Tibial nerve (tissue), 4 donors: ENCODE results near the gene NMRK2. TPM values are rescaled to one million over a fixed set of nuclear protein-coding genes. Genes with fewer than 3 reads are reported as not detected.
"Not testable (repeated sequence)": the region's sequence is repeated elsewhere in the genome, so short reads cannot be mapped to it uniquely, and the experiment has no call there.

Experiments used
- DNase-seq, 2 donors: peaks; one replicate each; pipeline ENCODE4 v3.0.0-alpha.2; 2019; ENCODE audit warnings: low spot score in 2 of 2
- H3K27ac ChIP-seq, 4 donors: fragments of 200-600 bp; sonication (generic) in 3 of 4; one replicate each; pipeline ENCODE4 v1.5.1; 2017 to 2019; ENCODE audit warnings: mild to moderate bottlenecking in 1 of 4
- H3K27me3 ChIP-seq, 2 donors: fragments of 200-600 bp; sonication (generic) in 1 of 2; one replicate each; pipeline versions ENCODE4 v1.5.1 to v1.6.0; 2017 to 2019
- H3K36me3 ChIP-seq, 3 donors: fragments of 200-600 bp; sonication (generic); one replicate each; pipeline ENCODE4 v1.5.1; 2018 to 2019
- H3K4me1 ChIP-seq, 4 donors: fragments of 200-600 bp; sonication (generic) in 3 of 4; one replicate each; pipeline ENCODE4 v1.5.1; 2017 to 2019
- H3K4me3 ChIP-seq, 4 donors: fragments of 200-600 bp; sonication (generic) in 3 of 4; one replicate each; pipeline ENCODE4 v1.5.1; 2017 to 2019; ENCODE audit warnings: mild to moderate bottlenecking in 1 of 4, moderate library complexity in 1 of 4
- H3K9me3 ChIP-seq, 4 donors: fragments of 200-600 bp; sonication (generic) in 3 of 4; one replicate each; pipeline ENCODE4 v1.5.1; 2017 to 2019
- EP300 ChIP-seq, 2 donors: sonication (generic); formaldehyde crosslinking; IDR thresholded peaks; one replicate each; pipeline ENCODE4 v1.6.1; 2017; ENCODE audit warnings: antibody characterized with exemption in 2 of 2, mild to moderate bottlenecking in 1 of 2
- POLR2A ChIP-seq, 2 donors: fragments of 450-650 bp; IDR thresholded peaks; one replicate each; pipeline ENCODE4 v1.6.1; 2017; ENCODE audit warnings: antibody characterized with exemption in 2 of 2, mild to moderate bottlenecking in 2 of 2, moderate library complexity in 2 of 2
- WGBS, 2 donors: methylation state at CpG; one replicate each; pipeline ENCODE4 v1.1.5; 2018; 5-methylcytosine and 5-hydroxymethylcytosine counted together
- total RNA-seq, 4 donors: library from RNA; depleted of rRNA; stranded (reverse); fragments of >200 nt; gene quantifications; one replicate each; pipeline ENCODE4 v1.1.0, GENCODE V29; 2016
- TF ChIP-seq, protein P1 (sequence below), 5 experiments: fragments of 200-600 bp in 3 of 5; fragments of 450-650 bp in 2 of 5; sonication (generic) in 3 of 5; IDR thresholded peaks; one replicate each; pipeline ENCODE4 v1.5.1; 2016 to 2019; ENCODE audit warnings: antibody characterized with exemption in 5 of 5, mild to moderate bottlenecking in 3 of 5, moderate library complexity in 2 of 5

Gene NMRK2
- total RNA-seq, 4 donors from 2014 or later = not detected

DNA sequence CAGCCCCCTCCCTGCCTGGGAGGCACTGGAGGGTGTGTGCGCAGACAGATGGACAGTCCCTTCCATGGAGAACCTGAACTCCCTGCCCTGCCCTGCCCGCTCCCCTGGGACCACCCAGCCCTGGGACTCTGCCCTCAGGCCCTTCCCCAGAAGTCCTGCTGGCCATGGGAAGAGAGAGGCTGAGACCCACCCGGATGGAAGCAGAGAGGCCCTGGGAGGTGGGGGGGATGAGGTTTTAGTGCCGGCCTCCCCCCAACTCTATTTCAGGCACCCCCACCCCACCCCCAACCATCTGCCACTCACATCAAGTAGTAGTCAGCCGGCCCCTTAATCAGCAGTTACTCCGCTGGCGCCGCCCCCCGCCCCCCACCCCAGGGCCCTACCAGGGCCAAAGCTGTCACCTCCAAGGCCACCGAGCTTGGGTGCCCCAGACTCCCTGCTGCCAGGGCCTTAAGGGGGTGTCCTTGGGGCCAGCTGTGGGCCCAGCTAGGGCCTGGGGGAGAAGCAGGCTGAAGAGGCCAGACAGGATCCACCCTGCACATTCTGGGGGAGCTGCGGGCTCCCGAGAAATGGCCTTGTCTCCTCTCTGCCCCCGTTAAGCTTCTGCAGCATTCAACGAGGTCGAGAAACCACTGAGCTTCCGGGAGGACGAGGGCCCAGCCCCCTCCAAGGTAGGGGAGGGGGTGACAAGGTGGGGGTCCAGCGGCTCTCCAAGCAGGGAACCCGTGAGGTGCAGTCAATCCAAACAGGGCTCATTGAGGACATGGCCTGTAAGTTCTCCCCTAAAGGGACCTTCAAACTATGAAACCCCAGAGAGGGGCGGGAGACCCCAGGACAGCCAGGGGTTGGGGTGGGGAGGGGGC is 17.4 kb downstream of the NMRK2 start:
- TF ChIP-seq EP300 (IDR thresholded peaks at IDR 0.05) (no peak), POLR2A (IDR thresholded peaks at IDR 0.05) (no peak)
- TF ChIP-seq, protein P1, sequence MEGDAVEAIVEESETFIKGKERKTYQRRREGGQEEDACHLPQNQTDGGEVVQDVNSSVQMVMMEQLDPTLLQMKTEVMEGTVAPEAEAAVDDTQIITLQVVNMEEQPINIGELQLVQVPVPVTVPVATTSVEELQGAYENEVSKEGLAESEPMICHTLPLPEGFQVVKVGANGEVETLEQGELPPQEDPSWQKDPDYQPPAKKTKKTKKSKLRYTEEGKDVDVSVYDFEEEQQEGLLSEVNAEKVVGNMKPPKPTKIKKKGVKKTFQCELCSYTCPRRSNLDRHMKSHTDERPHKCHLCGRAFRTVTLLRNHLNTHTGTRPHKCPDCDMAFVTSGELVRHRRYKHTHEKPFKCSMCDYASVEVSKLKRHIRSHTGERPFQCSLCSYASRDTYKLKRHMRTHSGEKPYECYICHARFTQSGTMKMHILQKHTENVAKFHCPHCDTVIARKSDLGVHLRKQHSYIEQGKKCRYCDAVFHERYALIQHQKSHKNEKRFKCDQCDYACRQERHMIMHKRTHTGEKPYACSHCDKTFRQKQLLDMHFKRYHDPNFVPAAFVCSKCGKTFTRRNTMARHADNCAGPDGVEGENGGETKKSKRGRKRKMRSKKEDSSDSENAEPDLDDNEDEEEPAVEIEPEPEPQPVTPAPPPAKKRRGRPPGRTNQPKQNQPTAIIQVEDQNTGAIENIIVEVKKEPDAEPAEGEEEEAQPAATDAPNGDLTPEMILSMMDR (IDR thresholded peaks at IDR 0.05) = no peak
- Histone ChIP-seq H3K4me1 (peaks cover 0 to 21% (median 0%) of the 10 kb centered on the region in 4 donors), H3K36me3 (no peaks in the 10 kb centered on the region), H3K27ac (no peak overlapping the region), H3K4me3 (no peak overlapping the region), H3K27me3 (no peaks in the 10 kb centered on the region), H3K9me3 (no peaks in the 10 kb centered on the region)
- 42 to 57% methylated on average over 15 to 20 of the region's 20 CpGs for WGBS, 2 donors
- no peak for DNase-seq

DNA sequence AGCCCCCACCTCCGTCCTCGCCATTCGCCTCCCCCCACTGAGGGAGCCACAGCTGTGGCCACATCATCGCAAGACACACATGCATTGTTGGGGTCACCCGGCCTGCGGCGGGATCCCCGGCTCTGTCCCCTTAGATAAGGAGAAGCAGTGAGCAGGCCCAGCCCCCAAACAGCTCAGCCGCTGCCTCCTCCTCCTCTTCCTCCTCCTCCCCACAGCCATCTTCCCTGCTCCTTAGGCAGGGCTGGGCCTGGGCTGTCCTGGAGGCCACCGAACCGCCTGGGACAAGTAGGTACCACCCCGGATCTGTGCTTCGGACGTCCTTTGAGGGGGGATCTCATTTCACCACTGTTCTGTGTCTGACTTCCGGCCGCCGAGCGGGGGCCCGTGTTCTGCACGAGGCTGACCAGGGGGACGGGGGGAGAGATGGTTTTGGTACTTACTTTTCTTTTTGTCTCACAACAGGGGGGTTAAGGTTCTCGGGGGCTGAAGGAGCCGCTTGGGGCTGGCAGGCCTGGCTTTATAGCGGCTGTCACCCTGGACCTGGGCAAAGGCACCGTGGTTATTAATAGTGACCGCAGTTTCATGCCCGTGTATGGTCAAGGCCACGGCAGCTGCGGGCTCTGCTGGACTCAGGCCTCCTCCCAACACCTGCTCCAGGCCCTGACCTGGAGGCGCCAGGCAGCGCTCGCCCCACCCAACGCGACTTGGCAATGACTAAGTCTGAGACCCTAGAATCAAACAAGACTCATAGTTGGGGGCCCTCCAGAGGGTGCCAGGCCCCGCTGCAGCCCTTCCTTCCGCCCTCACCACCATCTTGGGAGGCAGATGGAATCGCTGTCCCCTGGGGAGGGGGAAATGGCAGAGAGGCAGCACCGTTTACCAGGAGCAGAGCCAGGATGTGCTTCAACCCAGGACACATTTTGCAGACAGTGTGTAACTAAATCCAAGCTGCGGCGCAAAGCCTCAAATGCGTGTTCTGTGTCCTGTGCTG is 18.3 kb downstream of the NMRK2 start:
- H3K27ac ChIP-seq = peak overlapping the region in 1 of 4 donors; percentile 3
- DNase-seq = no peak
- H3K4me3 ChIP-seq = peak overlapping the region in 1 of 4 donors; percentile 1
- 37 to 47% methylated on average over 35 to 41 of the region's 41 CpGs for WGBS, 2 donors
- H3K9me3 ChIP-seq = no peaks in the 10 kb centered on the region
- no peaks in the 10 kb centered on the region for H3K27me3 ChIP-seq
- peaks cover 0 to 21% (median 0%) of the 10 kb centered on the region in 4 donors for H3K4me1 ChIP-seq
- TF ChIP-seq POLR2A (IDR thresholded peaks at IDR 0.05) (no peak), EP300 (IDR thresholded peaks at IDR 0.05) (no peak)
- TF ChIP-seq, protein P1 (IDR thresholded peaks at IDR 0.05) = no peak
- peaks cover 0 to 9% (median 0%) of the 10 kb centered on the region in 3 donors for H3K36me3 ChIP-seq

GRCh38 chr19:3952755-3953276 is 19.9 kb downstream of the NMRK2 start:
- not testable (repeated sequence) for H3K4me3 ChIP-seq, H3K9me3 ChIP-seq, DNase-seq, H3K27me3 ChIP-seq, H3K27ac ChIP-seq
- 80 to 86% methylated on average over 9 of the region's 9 CpGs for WGBS, 2 donors
- Histone ChIP-seq H3K4me1 (peaks cover 0 to 21% (median 0%) of the 10 kb centered on the region in 4 donors), H3K36me3 (peaks cover 0 to 25% (median 2%) of the 10 kb centered on the region in 3 donors)

DNA sequence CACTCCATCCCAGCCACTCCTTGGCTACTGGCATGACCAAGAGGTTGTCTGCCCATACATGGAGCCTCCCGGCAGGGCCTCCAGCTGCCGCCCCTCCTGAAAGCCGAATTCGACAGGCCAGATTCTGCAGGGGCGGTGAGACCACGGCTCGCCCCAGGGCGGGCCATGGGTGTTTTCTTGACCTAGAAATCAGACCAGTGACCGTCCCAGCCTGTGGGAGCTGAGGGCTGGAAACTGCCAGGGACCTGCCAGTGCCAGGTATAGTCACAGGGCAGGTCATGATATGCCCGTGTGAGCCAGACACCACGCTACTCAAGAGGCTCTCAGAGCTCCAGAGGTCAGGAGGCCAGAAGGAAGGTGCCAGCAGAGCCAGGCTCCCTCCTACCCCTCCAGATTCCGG is 21.2 kb downstream of the NMRK2 start:
- Histone ChIP-seq H3K4me1 (peaks cover 0 to 21% (median 0%) of the 10 kb centered on the region in 4 donors), H3K27ac (no peak overlapping the region), H3K27me3 (no peaks in the 10 kb centered on the region), H3K9me3 (no peaks in the 10 kb centered on the region), H3K36me3 (peaks cover 2 to 38% (median 13%) of the 10 kb centered on the region in 3 donors), H3K4me3 (no peak overlapping the region)
- 80 to 82% methylated on average over 6 to 12 of the region's 12 CpGs for WGBS, 2 donors
- no peak for TF ChIP-seq POLR2A (IDR thresholded peaks at IDR 0.05)
- no peak for TF ChIP-seq EP300 (IDR thresholded peaks at IDR 0.05)
- TF ChIP-seq, protein P1 (IDR thresholded peaks at IDR 0.05) = no peak
- DNase-seq = no peak

DNA sequence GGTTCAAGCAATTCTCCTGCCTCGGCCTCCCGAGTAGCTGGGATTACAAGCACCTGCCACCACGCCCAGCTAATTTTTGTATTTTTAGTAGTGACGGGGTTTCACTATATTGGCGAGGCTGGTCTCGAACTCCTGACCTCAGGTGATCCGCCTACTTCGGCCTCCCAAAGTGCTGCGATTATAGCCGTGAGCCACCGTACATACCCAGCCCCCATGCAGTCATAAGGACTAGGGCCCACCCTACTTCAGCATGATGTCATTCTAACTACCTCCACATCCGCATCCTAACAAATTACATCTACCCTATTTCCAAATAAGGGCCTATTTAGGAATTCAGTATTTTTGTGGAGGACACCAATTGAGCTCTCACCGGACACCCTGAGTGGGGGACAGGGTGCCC is 22.4 kb downstream of the NMRK2 start:
- not testable (repeated sequence) for H3K9me3 ChIP-seq, H3K27ac ChIP-seq, H3K4me3 ChIP-seq, DNase-seq, H3K27me3 ChIP-seq
- peaks cover 0 to 17% (median 0%) of the 10 kb centered on the region in 4 donors for H3K4me1 ChIP-seq
- WGBS, 2 donors = 83 to 86% methylated on average over 13 of the region's 13 CpGs
- peaks cover 2 to 50% (median 25%) of the 10 kb centered on the region in 3 donors for H3K36me3 ChIP-seq
